Lung (tissue), 12 donors: ENCODE results near the gene FAM174C. TPM values are rescaled to one million over a fixed set of nuclear protein-coding genes. Genes with fewer than 3 reads are reported as not detected.

ENCODE experiments used
- ATAC-seq: fragments of 200-7000 bp; cut with Tn5 transposase; one replicate; pipeline ENCODE4 v1.9.1; 2020; ENCODE audit warnings: moderate number of reproducible peaks; ENCODE audit not compliant: insufficient read depth, low FRiP score
- DNase-seq, 3 donors: peaks; one replicate each; pipeline ENCODE4 v3.0.0-alpha.2; 2013 to 2017
- H3K27ac ChIP-seq, 2 donors: one replicate each; pipeline ENCODE4 v1.5.1; 2013; ENCODE audit warnings: mild to moderate bottlenecking in 2 of 2, moderate library complexity in 2 of 2, control low read depth in 1 of 2, inconsistent platforms in 1 of 2, low read depth in 1 of 2, low read length in 1 of 2
- H3K27me3 ChIP-seq, 3 donors: one replicate each; pipeline ENCODE4 v1.5.1; 2013; ENCODE audit warnings: low read length in 2 of 3; ENCODE audit not compliant: control insufficient read depth in 3 of 3, insufficient read depth in 3 of 3
- H3K36me3 ChIP-seq, 4 donors: one replicate each; pipeline ENCODE4 v1.5.1; 2013; ENCODE audit warnings: low read length in 4 of 4, mild to moderate bottlenecking in 1 of 4, moderate library complexity in 1 of 4; ENCODE audit not compliant: control insufficient read depth in 4 of 4, insufficient read depth in 4 of 4
- H3K4me1 ChIP-seq, 5 donors: one replicate each; pipeline ENCODE4 v1.5.1; 2013; ENCODE audit warnings: low read length in 5 of 5, mild to moderate bottlenecking in 2 of 5, moderate library complexity in 1 of 5; ENCODE audit not compliant: control insufficient read depth in 5 of 5, insufficient read depth in 5 of 5
- H3K4me3 ChIP-seq: one replicate; pipeline ENCODE4 v1.5.1; 2013; ENCODE audit warnings: mild to moderate bottlenecking, control low read depth, moderate library complexity
- H3K9ac ChIP-seq, 2 donors: one replicate each; pipeline ENCODE4 v1.5.1; 2013; ENCODE audit warnings: low read length in 2 of 2, control low read depth in 1 of 2; ENCODE audit not compliant: insufficient read depth in 1 of 2
- H3K9me3 ChIP-seq, 4 donors: one replicate each; pipeline ENCODE4 v1.5.1; 2013; ENCODE audit warnings: low read length in 3 of 4, mild to moderate bottlenecking in 1 of 4, moderate library complexity in 1 of 4; ENCODE audit not compliant: control insufficient read depth in 4 of 4, insufficient read depth in 3 of 4
- CTCF ChIP-seq: IDR thresholded peaks from 2 replicates; pipeline ENCODE4 v1.5.1; 2012; ENCODE audit warnings: mild to moderate bottlenecking; ENCODE audit errors: control extremely low read depth, extremely low read depth
- WGBS, 2 donors: extraction: QIAGEN DNeasy Blood & Tissue Kit; methylation state at CpG; one replicate each; pipeline ENCODE4 v1.1.7; 2013; 5-methylcytosine and 5-hydroxymethylcytosine counted together
- polyA plus RNA-seq, 2 donors: library from polyadenylated mRNA; stranded (reverse); fragments of 200-250 nt; gene quantifications; one replicate each; pipeline ENCODE4 v1.2.1, GENCODE V29; 2013
- total RNA-seq, 2 donors: library from RNA; depleted of rRNA in 1 of 2; stranded (reverse); fragments of >200 nt in 1 of 2; gene quantifications; one replicate each; pipeline ENCODE4 v1.2.1, GENCODE V29; 2014 to 2021
- donor health status: control.
- donor health status: control.
- donor health status: Bipolar disorder and iron deficiency.
- donor health status: healthy.
- donor health status: DM: yes; HTN: yes; CAD: no.

Gene FAM174C
- total and polyA plus RNA-seq, 4 donors = 17.5 to 89.3 (median 69.4) TPM

GRCh38 chr19:1229924-1230782, 45.2 kb upstream of the FAM174C start:
- H3K4me3 ChIP-seq = no peak overlapping the region
- 88% methylated on average over 57 to 61 of the region's 61 CpGs for WGBS, 2 donors
- DNase-seq (peak in 1 of 3 donors; percentile 19), ATAC-seq (no peak)
- peaks cover 0 to 13% (median 6%) of the 10 kb centered on the region in 5 donors for H3K4me1 ChIP-seq
- no peaks in the 10 kb centered on the region for H3K27me3 ChIP-seq
- no peaks in the 10 kb centered on the region for H3K9me3 ChIP-seq
- no peak overlapping the region for H3K27ac ChIP-seq
- TF ChIP-seq CTCF = no peak
- no peak overlapping the region for H3K9ac ChIP-seq
- peaks cover 0 to 32% (median 0%) of the 10 kb centered on the region in 4 donors for H3K36me3 ChIP-seq

- ATAC-seq (no peak), DNase-seq (peak in 1 of 3 donors; percentile 12)
- WGBS, 2 donors = 76 to 77% methylated on average over 34 to 38 of the region's 38 CpGs
- Histone ChIP-seq H3K9me3 (no peaks in the 10 kb centered on the region), H3K4me3 (no peak overlapping the region), H3K27me3 (no peaks in the 10 kb centered on the region), H3K36me3 (peaks cover 0 to 26% (median 0%) of the 10 kb centered on the region in 4 donors), H3K27ac (no peak overlapping the region), H3K4me1 (peaks cover 0 to 13% (median 6%) of the 10 kb centered on the region in 5 donors), H3K9ac (no peak overlapping the region)
- TF ChIP-seq CTCF = no peak
Measured at GRCh38 chr19:1230783-1231489, 44.4 kb upstream of the FAM174C start.

GRCh38 chr19:1231729-1232637, 43.3 kb upstream of the FAM174C start:
- H3K4me3 ChIP-seq = no peak overlapping the region
- H3K9ac ChIP-seq = no peak overlapping the region
- DNase-seq (peak in 2 of 3 donors; percentile 28 to 39), ATAC-seq (no peak)
- 68 to 77% methylated on average over 15 of the region's 15 CpGs for WGBS, 2 donors
- peaks cover 0 to 15% (median 6%) of the 10 kb centered on the region in 5 donors for H3K4me1 ChIP-seq
- no peaks in the 10 kb centered on the region for H3K9me3 ChIP-seq
- peak overlapping the region in 1 of 2 donors; percentile 71 for H3K27ac ChIP-seq
- no peaks in the 10 kb centered on the region for H3K27me3 ChIP-seq
- H3K36me3 ChIP-seq = peaks cover 0 to 16% (median 0%) of the 10 kb centered on the region in 4 donors
- no peak for TF ChIP-seq CTCF
